ENCODE results near the gene SNX21. TPM values are rescaled to one million over a fixed set of nuclear protein-coding genes. Genes with fewer than 3 reads are reported as not detected.

Gene SNX21
- total and polyA plus RNA-seq, 4 donors = 3.8 to 10.6 (median 4.8) TPM

- TF ChIP-seq HNF4G (IDR thresholded peaks at IDR 0.05) (no peak), FOXA2 (IDR thresholded peaks at IDR 0.05) (no peak), MAX (IDR thresholded peaks at IDR 0.05) (no peak), EGR1 (IDR thresholded peaks at IDR 0.05; ENCODE audit: low read depth in 2 of 2) (no peak), GABPA (IDR thresholded peaks at IDR 0.05 in 1 of 2, conservative IDR thresholded peaks at IDR 0.05 in 1 of 2) (no peak), YY1 (IDR thresholded peaks at IDR 0.05) (no peak), RXRA (IDR thresholded peaks at IDR 0.05) (no peak), NR2F2 (IDR thresholded peaks at IDR 0.05) (no peak), JUND (IDR thresholded peaks at IDR 0.05) (no peak), REST (IDR thresholded peaks at IDR 0.05) (no peak)
- WGBS = 98% methylated on average over 2 of the region's 2 CpGs
- peaks cover 6 to 32% (median 17%) of the 10 kb centered on the region in 4 donors for H3K36me3 ChIP-seq (ENCODE audit: control insufficient read depth in 4 of 4, insufficient read depth in 3 of 4, low read depth in 1 of 4, low read length in 3 of 4)
These were observed 16.6 kb downstream of the SNX21 start for GRCh38 chr20:45850238-45850637.

GRCh38 chr20:45850926-45851325 lies 17.3 kb downstream of the SNX21 start:
- WGBS = 85% methylated on average over 1 of the region's 1 CpG
- Histone ChIP-seq H3K27ac (ENCODE audit: low read depth in 1 of 2, low read length in 2 of 2) (no peak overlapping the region), H3K9ac (ENCODE audit: low read depth in 1 of 2, low read length in 2 of 2) (no peak overlapping the region), H3K4me1 (ENCODE audit: control insufficient read depth in 4 of 4, insufficient read depth in 4 of 4, low read length in 3 of 4) (peaks cover 2 to 12% (median 5%) of the 10 kb centered on the region in 4 donors), H3K36me3 (ENCODE audit: control insufficient read depth in 4 of 4, insufficient read depth in 3 of 4, low read depth in 1 of 4, low read length in 3 of 4) (peaks cover 6 to 27% (median 14%) of the 10 kb centered on the region in 4 donors), H3K4me3 (ENCODE audit: low read depth in 1 of 3, low read length in 3 of 3) (no peak overlapping the region), H3K27me3 (ENCODE audit: control insufficient read depth in 4 of 4, insufficient read depth in 4 of 4, low read length in 3 of 4) (no peaks in the 10 kb centered on the region), H3K9me3 (ENCODE audit: control insufficient read depth in 4 of 4, low read length in 3 of 4) (no peaks in the 10 kb centered on the region)
- TF ChIP-seq RAD21 (IDR thresholded peaks at IDR 0.05) (no peak), TAF1 (conservative IDR thresholded peaks at IDR 0.05) (no peak), MAX (IDR thresholded peaks at IDR 0.05) (no peak), GABPA (IDR thresholded peaks at IDR 0.05 in 1 of 2, conservative IDR thresholded peaks at IDR 0.05 in 1 of 2) (no peak), NR2F2 (IDR thresholded peaks at IDR 0.05) (no peak), HNF4G (IDR thresholded peaks at IDR 0.05) (no peak)
- peak; percentile 58 for DNase-seq (ENCODE audit: low spot score)

More at GRCh38 chr20:45850238-45850637, 16.6 kb downstream of the SNX21 start:
- DNase-seq (ENCODE audit: low spot score) = no peak
- no peak overlapping the region for H3K9ac ChIP-seq (ENCODE audit: low read depth in 1 of 2, low read length in 2 of 2)
- H3K4me1 ChIP-seq (ENCODE audit: control insufficient read depth in 4 of 4, insufficient read depth in 4 of 4, low read length in 3 of 4) = peaks cover 0 to 8% (median 2%) of the 10 kb centered on the region in 4 donors
- no peaks in the 10 kb centered on the region for H3K27me3 ChIP-seq (ENCODE audit: control insufficient read depth in 4 of 4, insufficient read depth in 4 of 4, low read length in 3 of 4)
- H3K9me3 ChIP-seq (ENCODE audit: control insufficient read depth in 4 of 4, low read length in 3 of 4) = no peaks in the 10 kb centered on the region
- no peak overlapping the region for H3K4me3 ChIP-seq (ENCODE audit: low read depth in 1 of 3, low read length in 3 of 3)
- H3K27ac ChIP-seq (ENCODE audit: low read depth in 1 of 2, low read length in 2 of 2) = no peak overlapping the region

- Histone ChIP-seq H3K9ac (ENCODE audit: low read depth in 1 of 2, low read length in 2 of 2) (no peak overlapping the region), H3K27ac (ENCODE audit: low read depth in 1 of 2, low read length in 2 of 2) (no peak overlapping the region), H3K9me3 (ENCODE audit: control insufficient read depth in 4 of 4, low read length in 3 of 4) (no peaks in the 10 kb centered on the region), H3K27me3 (ENCODE audit: control insufficient read depth in 4 of 4, insufficient read depth in 4 of 4, low read length in 3 of 4) (no peaks in the 10 kb centered on the region), H3K4me1 (ENCODE audit: control insufficient read depth in 4 of 4, insufficient read depth in 4 of 4, low read length in 3 of 4) (peaks cover 8 to 18% (median 11%) of the 10 kb centered on the region in 4 donors), H3K36me3 (ENCODE audit: control insufficient read depth in 4 of 4, insufficient read depth in 3 of 4, low read depth in 1 of 4, low read length in 3 of 4) (peaks cover 6 to 23% (median 10%) of the 10 kb centered on the region in 4 donors), H3K4me3 (ENCODE audit: low read depth in 1 of 3, low read length in 3 of 3) (no peak overlapping the region)
- DNase-seq (ENCODE audit: low spot score) = no peak
- TF ChIP-seq ATF3 (IDR thresholded peaks at IDR 0.05) = no peak
- TF ChIP-seq SP1 (IDR thresholded peaks at IDR 0.05) = no peak
- TF ChIP-seq HNF4A (conservative IDR thresholded peaks at IDR 0.05) = no peak
- no peak for TF ChIP-seq EGR1 (IDR thresholded peaks at IDR 0.05; ENCODE audit: low read depth in 2 of 2)
- no peak for TF ChIP-seq JUND (IDR thresholded peaks at IDR 0.05)
- no peak for TF ChIP-seq TAF1 (conservative IDR thresholded peaks at IDR 0.05)
- no peak for TF ChIP-seq REST (IDR thresholded peaks at IDR 0.05)
- no peak for TF ChIP-seq CTCF (IDR thresholded peaks at IDR 0.05; ENCODE audit: low read depth, low read length, missing input control)
These were observed 17.9 kb downstream of the SNX21 start for GRCh38 chr20:45851501-45851900.
